HEK293 (cell line): Measurements from ENCODE around the gene KRTAP10-1.

Experiments
- CTCF ChIA-PET: fragments of 350-600 bp; formaldehyde crosslinking; extraction: SDS; loops from one replicate; lab custom pipeline; 2021; ENCODE audit warnings: antibody characterized with exemption; lab: Yijun Ruan, JAX
- POLR2A ChIA-PET: fragments of 300-600 bp; formaldehyde crosslinking; extraction: SDS; loops from one replicate; lab custom pipeline; 2020; ENCODE audit warnings: antibody characterized with exemption, inconsistent platforms; lab: Yijun Ruan, JAX
- H3K27ac ChIP-seq: fragments of 200-500 bp; sonication (Bioruptor generic); 2 replicates; pipeline ENCODE4 v1.5.1; 2014; ENCODE audit warnings: low read depth, low read length, control low read depth, inconsistent platforms; ENCODE audit errors: extremely low read depth
- H3K36me3 ChIP-seq, 2 experiments: fragments of 200-500 bp in 1 of 2; sonication (Bioruptor generic) in 1 of 2; 1 replicate in 1 of 2; 2 replicates in 1 of 2; pipeline ENCODE4 v1.5.1; 2014 to 2017; ENCODE audit warnings: inconsistent platforms in 2 of 2, low read length in 2 of 2; ENCODE audit not compliant: control insufficient read depth in 2 of 2, insufficient read depth in 1 of 2
- H3K4me1 ChIP-seq: fragments of 200-500 bp; sonication (Bioruptor generic); 2 replicates; pipeline ENCODE4 v1.5.1; 2014; ENCODE audit warnings: mild to moderate bottlenecking, low read length, inconsistent platforms; ENCODE audit not compliant: control insufficient read depth, insufficient read depth
- H3K4me3 ChIP-seq: 2 replicates; pipeline ENCODE4 v1.5.1; 2011; ENCODE audit warnings: low read depth, mild to moderate bottlenecking, control low read depth, low read length, moderate library complexity
- H3K9me3 ChIP-seq: fragments of 200-500 bp; sonication (Bioruptor generic); 2 replicates; pipeline ENCODE4 v1.5.1; 2014; ENCODE audit warnings: low read depth, low read length, inconsistent platforms; ENCODE audit not compliant: control insufficient read depth, insufficient read depth
- ELK4 ChIP-seq: IDR thresholded peaks from 2 replicates; pipeline ENCODE4 v1.6.1; 2011; ENCODE audit warnings: mild to moderate bottlenecking, low read depth, low read length, borderline replicate concordance
- KLF16 ChIP-seq: fragments of 450-650 bp; formaldehyde crosslinking; IDR thresholded peaks from 2 replicates; pipeline ENCODE4 v1.5.1; 2017; ENCODE audit warnings: missing biosample characterization, missing genetic modification characterization
- MEIS1 ChIP-seq: sonication (generic); formaldehyde crosslinking; IDR thresholded peaks from 2 replicates; pipeline ENCODE4 v1.8.1; 2022; ENCODE audit warnings: missing genetic modification reagents, mild to moderate bottlenecking, borderline replicate concordance
- MYNN ChIP-seq: fragments of 450-650 bp; formaldehyde crosslinking; IDR thresholded peaks from 2 replicates; pipeline ENCODE4 v1.5.1; 2016; ENCODE audit warnings: missing biosample characterization, missing genetic modification characterization, borderline replicate concordance
- MZF1 ChIP-seq: fragments of 450-650 bp; formaldehyde crosslinking; IDR thresholded peaks from 2 replicates; pipeline ENCODE4 v1.5.1; 2017; ENCODE audit warnings: missing biosample characterization, missing genetic modification characterization, borderline replicate concordance
- OSR2 ChIP-seq: fragments of 450-650 bp; formaldehyde crosslinking; IDR thresholded peaks from 2 replicates; pipeline ENCODE4 v1.5.1; 2016; ENCODE audit warnings: missing biosample characterization, missing genetic modification characterization
- PRDM1 ChIP-seq: fragments of 450-650 bp; formaldehyde crosslinking; IDR thresholded peaks from 2 replicates; pipeline ENCODE4; 2016; ENCODE audit warnings: missing biosample characterization, missing genetic modification characterization
- REST ChIP-seq: fragments of 450-650 bp; formaldehyde crosslinking; IDR thresholded peaks from 2 replicates; pipeline ENCODE4 v1.5.1; 2016; ENCODE audit warnings: missing biosample characterization, missing genetic modification characterization
- SP3 ChIP-seq: fragments of 450-650 bp; formaldehyde crosslinking; IDR thresholded peaks from 2 replicates; pipeline ENCODE4 v1.5.1; 2016; ENCODE audit warnings: missing biosample characterization, missing genetic modification characterization
- ZBTB49 ChIP-seq: fragments of 450-650 bp; formaldehyde crosslinking; IDR thresholded peaks from 2 replicates; pipeline ENCODE4 v1.5.1; 2016; ENCODE audit warnings: missing biosample characterization, missing genetic modification characterization, low read depth
- ZNF148 ChIP-seq: fragments of 450-650 bp; formaldehyde crosslinking; IDR thresholded peaks from 2 replicates; pipeline ENCODE4 v1.5.0; 2017; ENCODE audit warnings: missing biosample characterization, missing genetic modification characterization, borderline replicate concordance
- ZNF16 ChIP-seq: fragments of 450-650 bp; formaldehyde crosslinking; IDR thresholded peaks from 2 replicates; pipeline ENCODE4 v1.5.1; 2016; ENCODE audit warnings: low read depth, missing biosample characterization, missing genetic modification characterization
- ZNF274 ChIP-seq, 2 experiments: fragments of 200-500 bp in 1 of 2; fragments of 450-650 bp in 1 of 2; sonication (Bioruptor generic) in 1 of 2; formaldehyde crosslinking in 1 of 2; IDR thresholded peaks; 2 replicates each; pipeline versions ENCODE4 v1.5.1 to v1.6.1; 2014 to 2016; ENCODE audit warnings: borderline replicate concordance in 1 of 2, inconsistent platforms in 1 of 2, low read length in 1 of 2, missing biosample characterization in 1 of 2, missing genetic modification characterization in 1 of 2
- ZNF423 ChIP-seq: fragments of 450-650 bp; formaldehyde crosslinking; IDR thresholded peaks from 2 replicates; pipeline ENCODE4 v1.5.1; 2016; ENCODE audit warnings: missing biosample characterization, missing genetic modification characterization
- ZNF768 ChIP-seq: fragments of 450-650 bp; formaldehyde crosslinking; IDR thresholded peaks from 2 replicates; pipeline ENCODE4 v1.5.1; 2018; ENCODE audit warnings: missing biosample characterization, mild to moderate bottlenecking, missing genetic modification characterization

KRTAP10-1 gene

GRCh38 chr21:44502171-44502958 lies 37.6 kb downstream of the KRTAP10-1 start:
- TF ChIP-seq REST (no peak), ZNF148 (no peak), ZNF16 (tag by site-specific recombination) (no peak), PRDM1 (tag by site-specific recombination) (no peak)
- CTCF ChIA-PET = interaction anchor here (0.6 to 2.5 kb wide), 6 partner anchors 8 to 144 kb away, joined by 3 to 17 read pairs (median 4); no protein-coding TSS in a partner anchor
- no peak overlapping the region for H3K4me3 ChIP-seq
- H3K4me1 ChIP-seq = no peaks in the 10 kb centered on the region
- POLR2A ChIA-PET = no interaction called here
- no peak overlapping the region for H3K27ac ChIP-seq
- no peaks in the 10 kb centered on the region for H3K9me3 ChIP-seq
- no peaks in the 10 kb centered on the region for H3K36me3 ChIP-seq

- CTCF ChIA-PET = interaction anchor here (1.4 to 2.5 kb wide), 2 partner anchors 10 to 293 kb away, joined by 5 to 17 read pairs; no protein-coding TSS in a partner anchor
- H3K4me1 ChIP-seq = no peaks in the 10 kb centered on the region
- H3K4me3 ChIP-seq = no peak overlapping the region
- POLR2A ChIA-PET = no interaction called here
- H3K27ac ChIP-seq = no peak overlapping the region
- no peaks in the 10 kb centered on the region for H3K9me3 ChIP-seq
- TF ChIP-seq SP3 = no peak
- TF ChIP-seq MYNN = no peak
- no peak for TF ChIP-seq ZNF274 (IDR thresholded peaks at IDR 0.05; ENCODE audit: low read length)
- TF ChIP-seq ZNF274 (tag by site-specific recombination; IDR thresholded peaks at IDR 0.05; ENCODE audit: borderline replicate concordance) = no peak
- TF ChIP-seq KLF16 (tag by site-specific recombination) = no peak
- no peak for TF ChIP-seq ZBTB49 (tag by site-specific recombination)
- TF ChIP-seq ZNF423 (tag by site-specific recombination) = no peak
- TF ChIP-seq ELK4 = no peak
- TF ChIP-seq MZF1 (tag by site-specific recombination) = no peak
- TF ChIP-seq MEIS1 (CRISPR knock-in tag) = no peak
- no peak for TF ChIP-seq ZNF768 (tag by site-specific recombination)
- TF ChIP-seq OSR2 (tag by site-specific recombination) = no peak
- no peaks in the 10 kb centered on the region for H3K36me3 ChIP-seq
Measured at GRCh38 chr21:44500111-44500510, 39.9 kb downstream of the KRTAP10-1 start.
